ENCODE results near the gene SERP2.

Gene SERP2

DNA sequence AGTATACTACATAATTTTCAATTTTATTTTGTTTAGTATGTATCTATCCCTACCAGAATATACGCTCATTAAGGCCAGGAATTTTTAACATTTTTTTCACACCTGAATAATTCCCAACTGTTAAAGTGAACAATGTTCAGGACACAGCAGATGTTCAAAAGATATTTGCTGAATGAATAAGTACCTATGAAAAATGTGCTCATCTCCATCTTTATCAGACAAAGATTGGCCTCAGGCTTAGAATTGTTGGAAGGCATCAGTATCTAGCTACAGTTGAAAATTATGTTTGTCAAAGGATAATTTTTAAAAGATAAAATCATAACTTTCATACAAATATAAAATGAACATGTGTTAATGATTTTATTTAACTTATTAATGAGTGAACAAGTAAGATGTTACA is 30.9 kb upstream of the SERP2 start:
- Histone ChIP-seq H3K27me3 (ENCODE audit: control insufficient read depth, insufficient read depth, low read length) (no peaks in the 10 kb centered on the region), H3K9me3 (ENCODE audit: control insufficient read depth, low read depth, low read length) (no peaks in the 10 kb centered on the region), H3K4me1 (ENCODE audit: control insufficient read depth, low read depth, low read length) (no peaks in the 10 kb centered on the region), H3K4me3 (ENCODE audit: low read length) (no peak overlapping the region), H3K27ac (ENCODE audit: low read length) (no peak overlapping the region), H3K9ac (ENCODE audit: low read length) (no peak overlapping the region), H3K36me3 (ENCODE audit: control insufficient read depth, low read depth, low read length) (no peaks in the 10 kb centered on the region)

DNA sequence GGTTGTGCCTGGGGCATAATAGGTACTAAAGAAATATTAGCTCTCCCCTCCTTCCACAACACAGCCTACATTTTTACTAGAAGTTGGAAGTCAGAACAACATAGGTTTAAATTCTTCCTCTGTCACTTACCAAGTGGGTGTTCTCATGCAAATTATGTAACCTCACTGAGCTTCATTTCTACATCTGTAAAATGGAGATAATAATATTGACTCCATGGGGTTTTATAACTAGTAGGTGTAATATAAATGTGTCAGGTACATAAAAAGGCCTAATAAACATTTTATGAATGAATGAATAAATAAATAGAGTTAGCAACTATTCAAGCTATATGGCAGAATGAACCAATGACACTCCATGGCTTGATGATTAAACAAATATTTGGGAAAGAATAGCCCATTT is 27.1 kb upstream of the SERP2 start:
- no peak overlapping the region for H3K9ac ChIP-seq (ENCODE audit: low read length)
- no peak overlapping the region for H3K4me3 ChIP-seq (ENCODE audit: low read length)
- H3K27ac ChIP-seq (ENCODE audit: low read length), result no peak overlapping the region
- H3K4me1 ChIP-seq (ENCODE audit: control insufficient read depth, low read depth, low read length), result no peaks in the 10 kb centered on the region
- H3K27me3 ChIP-seq (ENCODE audit: control insufficient read depth, insufficient read depth, low read length), result no peaks in the 10 kb centered on the region
- no peaks in the 10 kb centered on the region for H3K9me3 ChIP-seq (ENCODE audit: control insufficient read depth, low read depth, low read length)
- H3K36me3 ChIP-seq (ENCODE audit: control insufficient read depth, low read depth, low read length), result no peaks in the 10 kb centered on the region

DNA sequence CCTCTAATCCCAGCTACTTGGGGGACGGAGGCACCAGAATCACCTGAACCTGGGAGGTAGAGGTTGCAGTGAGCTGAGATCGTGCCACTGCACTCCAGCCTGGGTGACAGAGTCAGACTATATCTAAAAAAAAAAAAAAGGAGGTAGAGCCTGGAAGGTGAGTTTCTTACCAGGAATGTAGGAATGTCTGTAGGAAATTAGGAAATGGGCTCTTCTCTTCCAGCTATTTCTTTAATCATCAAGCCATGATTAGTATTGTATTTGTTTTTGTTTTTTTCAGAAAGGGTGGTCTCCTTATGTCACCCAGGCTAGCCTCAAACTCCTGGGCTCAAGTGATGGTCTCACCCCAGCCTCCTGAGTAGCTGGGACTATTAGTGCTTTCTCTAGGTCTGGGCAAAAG is 26.3 kb upstream of the SERP2 start:
- Histone ChIP-seq H3K27ac (ENCODE audit: low read length) (no peak overlapping the region), H3K4me3 (ENCODE audit: low read length) (no peak overlapping the region), H3K27me3 (ENCODE audit: control insufficient read depth, insufficient read depth, low read length) (no peaks in the 10 kb centered on the region), H3K9me3 (ENCODE audit: control insufficient read depth, low read depth, low read length) (no peaks in the 10 kb centered on the region), H3K4me1 (ENCODE audit: control insufficient read depth, low read depth, low read length) (no peaks in the 10 kb centered on the region), H3K9ac (ENCODE audit: low read length) (no peak overlapping the region), H3K36me3 (ENCODE audit: control insufficient read depth, low read depth, low read length) (no peaks in the 10 kb centered on the region)

DNA sequence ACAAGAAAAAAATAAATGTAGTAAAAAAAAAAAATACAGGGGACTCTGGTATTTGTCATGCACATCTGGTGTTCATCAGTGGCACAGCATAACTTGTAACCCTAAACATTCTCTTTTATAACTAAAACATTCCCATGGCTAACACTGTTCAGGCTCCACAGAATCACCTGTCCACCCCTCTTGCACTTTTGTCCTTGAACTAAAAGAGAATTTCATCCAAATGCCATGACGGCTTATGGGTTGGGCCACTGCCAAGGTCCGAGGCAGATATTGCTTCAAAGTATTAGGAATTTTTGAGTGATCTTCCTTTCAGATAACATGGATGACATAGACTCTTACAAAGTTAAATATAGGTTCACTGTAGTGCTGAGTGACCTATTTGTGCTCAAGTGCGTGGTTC is 25.7 kb upstream of the SERP2 start:
- Histone ChIP-seq H3K27me3 (ENCODE audit: control insufficient read depth, insufficient read depth, low read length) (no peaks in the 10 kb centered on the region), H3K4me3 (ENCODE audit: low read length) (no peak overlapping the region), H3K36me3 (ENCODE audit: control insufficient read depth, low read depth, low read length) (no peaks in the 10 kb centered on the region), H3K27ac (ENCODE audit: low read length) (no peak overlapping the region), H3K4me1 (ENCODE audit: control insufficient read depth, low read depth, low read length) (no peaks in the 10 kb centered on the region), H3K9me3 (ENCODE audit: control insufficient read depth, low read depth, low read length) (no peaks in the 10 kb centered on the region), H3K9ac (ENCODE audit: low read length) (no peak overlapping the region)

DNA sequence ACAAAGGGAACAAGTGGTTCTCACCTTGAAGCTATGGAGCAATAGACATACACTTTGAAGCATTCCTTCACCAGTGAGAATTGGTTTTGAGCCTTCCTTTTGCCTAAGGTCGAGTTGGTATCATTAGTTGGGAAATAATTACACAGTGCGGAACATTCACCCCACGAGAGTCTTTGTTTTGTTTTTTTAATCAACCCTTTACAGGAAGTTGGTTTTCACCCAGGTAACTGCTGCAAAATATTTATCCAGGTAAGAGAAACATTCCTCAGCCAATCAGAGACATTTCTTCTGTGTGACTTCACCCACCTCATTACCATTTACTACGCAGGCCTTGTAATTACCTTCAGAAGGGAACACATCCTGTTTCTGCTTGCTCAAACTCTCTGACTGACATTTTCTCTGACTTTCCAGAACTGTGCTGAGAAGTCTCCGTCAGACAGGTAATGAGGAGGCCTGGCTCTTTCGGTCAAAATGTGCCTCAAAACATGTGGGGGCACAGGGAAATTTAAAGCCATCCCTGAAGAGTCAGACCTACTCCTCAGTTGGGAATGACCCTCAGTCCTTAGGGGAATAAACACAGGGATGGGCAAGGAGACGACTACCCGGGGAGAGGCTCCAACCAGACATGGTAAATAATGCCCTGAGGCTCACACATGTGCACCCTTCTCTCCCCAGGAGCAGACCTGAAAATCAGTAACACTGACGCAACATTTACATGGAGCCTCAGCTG is 22.7 kb upstream of the SERP2 start:
- Histone ChIP-seq H3K27me3 (ENCODE audit: control insufficient read depth, insufficient read depth, low read length) (no peaks in the 10 kb centered on the region), H3K4me1 (ENCODE audit: control insufficient read depth, low read depth, low read length) (no peaks in the 10 kb centered on the region), H3K9ac (ENCODE audit: low read length) (no peak overlapping the region), H3K4me3 (ENCODE audit: low read length) (no peak overlapping the region), H3K36me3 (ENCODE audit: control insufficient read depth, low read depth, low read length) (no peaks in the 10 kb centered on the region), H3K27ac (ENCODE audit: low read length) (no peak overlapping the region), H3K9me3 (ENCODE audit: control insufficient read depth, low read depth, low read length) (no peaks in the 10 kb centered on the region)

DNA sequence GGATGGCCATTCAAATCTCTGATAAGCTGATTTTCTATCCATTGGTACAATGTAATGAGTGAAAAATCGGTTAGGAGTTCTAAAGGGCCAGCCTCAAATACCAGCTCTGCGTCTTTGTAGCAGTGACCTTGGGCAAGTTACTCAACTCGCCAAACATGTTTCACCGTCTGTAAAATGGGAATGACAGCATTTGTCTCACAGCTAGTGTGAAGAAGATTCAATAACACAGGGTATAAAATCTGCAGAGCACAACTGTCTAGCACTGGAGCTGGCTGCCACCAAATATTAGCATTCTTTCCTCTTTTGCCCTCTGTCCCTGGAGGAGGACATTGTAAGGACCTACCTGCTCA is 22.1 kb upstream of the SERP2 start:
- Histone ChIP-seq H3K9me3 (ENCODE audit: control insufficient read depth, low read depth, low read length) (no peaks in the 10 kb centered on the region), H3K4me1 (ENCODE audit: control insufficient read depth, low read depth, low read length) (no peaks in the 10 kb centered on the region), H3K36me3 (ENCODE audit: control insufficient read depth, low read depth, low read length) (no peaks in the 10 kb centered on the region), H3K9ac (ENCODE audit: low read length) (no peak overlapping the region), H3K27ac (ENCODE audit: low read length) (no peak overlapping the region), H3K27me3 (ENCODE audit: control insufficient read depth, insufficient read depth, low read length) (no peaks in the 10 kb centered on the region), H3K4me3 (ENCODE audit: low read length) (no peak overlapping the region)

DNA sequence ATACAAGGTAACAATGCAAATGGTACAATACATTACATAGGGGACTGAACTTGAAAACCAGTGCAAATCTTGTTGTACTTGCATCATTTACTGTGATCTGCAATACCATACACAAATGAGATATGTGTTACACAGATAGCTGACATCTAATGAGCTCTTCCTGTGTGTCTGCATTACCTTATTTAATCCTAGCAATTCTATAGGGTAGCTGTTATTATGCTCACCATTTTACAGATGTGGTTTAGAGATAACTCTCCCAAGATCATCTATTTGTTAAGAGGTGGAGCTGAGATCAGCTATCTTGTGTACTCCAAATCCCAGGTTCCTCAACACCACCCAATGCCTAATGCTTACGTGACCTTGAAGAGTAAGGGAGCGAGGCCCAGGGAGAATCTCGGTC is 21.4 kb upstream of the SERP2 start:
- Histone ChIP-seq H3K27ac (ENCODE audit: low read length) (no peak overlapping the region), H3K27me3 (ENCODE audit: control insufficient read depth, insufficient read depth, low read length) (no peaks in the 10 kb centered on the region), H3K4me1 (ENCODE audit: control insufficient read depth, low read depth, low read length) (no peaks in the 10 kb centered on the region), H3K9me3 (ENCODE audit: control insufficient read depth, low read depth, low read length) (no peaks in the 10 kb centered on the region), H3K4me3 (ENCODE audit: low read length) (no peak overlapping the region), H3K36me3 (ENCODE audit: control insufficient read depth, low read depth, low read length) (no peaks in the 10 kb centered on the region), H3K9ac (ENCODE audit: low read length) (no peak overlapping the region)

DNA sequence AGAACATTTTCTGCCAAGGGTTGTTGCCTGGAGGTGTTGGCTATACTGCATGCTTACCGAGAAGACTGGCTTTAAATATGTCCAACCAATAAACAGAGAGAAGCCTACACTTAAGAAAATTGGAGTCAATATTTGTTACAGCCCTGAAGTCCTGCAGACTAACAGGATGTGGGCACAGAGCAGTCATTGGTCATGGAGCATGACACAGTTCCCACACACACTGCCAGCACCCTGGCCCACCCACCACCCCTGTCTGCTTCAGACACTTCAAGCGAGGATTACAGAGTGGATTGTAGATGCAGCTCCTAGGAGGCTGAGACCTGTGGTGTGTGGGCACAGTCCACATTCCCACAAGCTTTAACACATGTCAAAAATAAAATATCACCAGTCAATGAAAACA is 21.0 kb upstream of the SERP2 start:
- H3K36me3 ChIP-seq (ENCODE audit: control insufficient read depth, low read depth, low read length), result no peaks in the 10 kb centered on the region
- no peak overlapping the region for H3K27ac ChIP-seq (ENCODE audit: low read length)
- H3K9me3 ChIP-seq (ENCODE audit: control insufficient read depth, low read depth, low read length), result no peaks in the 10 kb centered on the region
- no peak overlapping the region for H3K4me3 ChIP-seq (ENCODE audit: low read length)
- H3K4me1 ChIP-seq (ENCODE audit: control insufficient read depth, low read depth, low read length), result no peaks in the 10 kb centered on the region
- no peak overlapping the region for H3K9ac ChIP-seq (ENCODE audit: low read length)
- H3K27me3 ChIP-seq (ENCODE audit: control insufficient read depth, insufficient read depth, low read length), result no peaks in the 10 kb centered on the region

DNA sequence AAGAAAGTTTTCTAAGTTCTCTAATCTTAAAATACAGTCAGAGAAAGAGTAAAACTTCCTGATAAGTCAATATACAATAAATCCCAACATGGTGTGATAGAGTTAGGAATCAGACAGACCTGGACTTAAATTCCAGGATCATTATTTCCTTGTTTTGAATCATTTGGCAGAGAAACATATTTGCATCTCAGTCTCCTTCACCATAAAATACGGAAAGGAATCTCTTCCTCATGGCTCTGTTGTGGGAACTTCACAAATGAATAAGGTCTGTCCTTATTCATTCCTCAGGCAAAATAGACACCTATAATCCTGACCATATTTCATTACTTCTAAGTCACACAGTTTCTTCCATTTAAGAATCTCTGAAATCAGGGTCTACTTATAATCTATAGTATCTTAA is 19.3 kb upstream of the SERP2 start:
- Histone ChIP-seq H3K36me3 (ENCODE audit: control insufficient read depth, low read depth, low read length) (no peaks in the 10 kb centered on the region), H3K9me3 (ENCODE audit: control insufficient read depth, low read depth, low read length) (no peaks in the 10 kb centered on the region), H3K4me3 (ENCODE audit: low read length) (no peak overlapping the region), H3K27ac (ENCODE audit: low read length) (no peak overlapping the region), H3K9ac (ENCODE audit: low read length) (no peak overlapping the region), H3K27me3 (ENCODE audit: control insufficient read depth, insufficient read depth, low read length) (no peaks in the 10 kb centered on the region), H3K4me1 (ENCODE audit: control insufficient read depth, low read depth, low read length) (no peaks in the 10 kb centered on the region)

DNA sequence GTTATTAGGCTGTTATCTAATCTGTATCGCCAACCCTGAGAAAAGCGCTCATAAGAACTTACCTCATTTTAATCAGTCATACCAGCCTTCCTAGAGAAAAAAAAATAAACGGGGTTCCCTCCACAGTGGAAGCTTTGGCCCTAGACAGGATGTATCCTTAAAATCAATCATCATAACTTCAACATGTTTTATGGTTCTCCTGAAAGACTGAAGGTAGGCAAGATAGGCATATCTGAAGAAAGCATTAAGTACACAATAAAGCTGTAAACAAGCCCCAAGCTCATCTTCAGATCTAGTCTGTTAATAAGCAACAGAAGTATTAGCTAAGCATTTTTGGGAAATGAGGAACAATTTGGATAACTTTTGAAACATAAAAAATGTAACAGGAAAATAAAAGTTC is 18.7 kb upstream of the SERP2 start:
- Histone ChIP-seq H3K9me3 (ENCODE audit: control insufficient read depth, low read depth, low read length) (no peaks in the 10 kb centered on the region), H3K9ac (ENCODE audit: low read length) (no peak overlapping the region), H3K27ac (ENCODE audit: low read length) (no peak overlapping the region), H3K36me3 (ENCODE audit: control insufficient read depth, low read depth, low read length) (no peaks in the 10 kb centered on the region), H3K27me3 (ENCODE audit: control insufficient read depth, insufficient read depth, low read length) (no peaks in the 10 kb centered on the region), H3K4me1 (ENCODE audit: control insufficient read depth, low read depth, low read length) (no peaks in the 10 kb centered on the region), H3K4me3 (ENCODE audit: low read length) (no peak overlapping the region)

DNA sequence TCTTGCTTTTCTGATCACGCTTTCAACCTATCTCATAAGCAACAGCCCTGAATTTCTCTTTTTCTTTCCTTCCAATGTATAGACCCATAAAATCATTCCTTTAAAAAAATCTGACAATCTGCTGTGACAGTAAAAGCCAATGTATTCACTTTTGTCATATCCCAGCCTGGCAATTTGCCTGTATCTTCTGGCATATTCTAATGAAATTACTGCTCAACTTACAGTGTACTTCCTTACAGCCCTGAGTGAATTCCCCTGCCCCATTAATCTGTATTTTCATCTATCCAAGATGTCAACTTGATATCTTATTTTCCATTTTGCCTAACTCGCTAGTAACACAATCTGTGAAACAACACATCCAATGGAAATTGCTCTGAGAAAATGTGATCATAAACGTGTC is 18.0 kb upstream of the SERP2 start:
- H3K9me3 ChIP-seq (ENCODE audit: control insufficient read depth, low read depth, low read length), result no peaks in the 10 kb centered on the region
- no peak overlapping the region for H3K9ac ChIP-seq (ENCODE audit: low read length)
- H3K36me3 ChIP-seq (ENCODE audit: control insufficient read depth, low read depth, low read length), result no peaks in the 10 kb centered on the region
- no peaks in the 10 kb centered on the region for H3K4me1 ChIP-seq (ENCODE audit: control insufficient read depth, low read depth, low read length)
- no peak overlapping the region for H3K4me3 ChIP-seq (ENCODE audit: low read length)
- no peaks in the 10 kb centered on the region for H3K27me3 ChIP-seq (ENCODE audit: control insufficient read depth, insufficient read depth, low read length)
- no peak overlapping the region for H3K27ac ChIP-seq (ENCODE audit: low read length)

DNA sequence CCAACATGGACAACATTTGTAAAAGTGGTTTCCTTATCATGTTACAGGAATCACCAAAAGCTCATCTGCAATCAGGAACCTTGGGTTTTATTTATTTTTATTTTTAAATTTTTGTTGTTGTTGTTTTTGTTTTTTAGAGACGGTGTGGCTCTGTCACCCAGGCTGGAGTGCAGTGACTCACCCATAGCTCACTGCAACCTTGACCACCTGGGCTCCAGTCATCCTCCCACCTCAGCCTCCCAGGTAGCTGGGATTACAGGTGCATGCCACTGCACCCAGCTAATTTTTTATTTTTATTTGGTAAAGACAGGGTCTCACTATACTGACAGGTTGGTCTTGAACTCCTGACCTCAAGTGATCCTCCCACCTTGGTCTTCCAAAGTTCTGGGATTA is 13.6 kb upstream of the SERP2 start:
- Histone ChIP-seq H3K27ac (ENCODE audit: low read length) (no peak overlapping the region), H3K4me3 (ENCODE audit: low read length) (no peak overlapping the region), H3K9me3 (ENCODE audit: control insufficient read depth, low read depth, low read length) (no peaks in the 10 kb centered on the region), H3K9ac (ENCODE audit: low read length) (no peak overlapping the region), H3K36me3 (ENCODE audit: control insufficient read depth, low read depth, low read length) (no peaks in the 10 kb centered on the region), H3K27me3 (ENCODE audit: control insufficient read depth, insufficient read depth, low read length) (no peaks in the 10 kb centered on the region), H3K4me1 (ENCODE audit: control insufficient read depth, low read depth, low read length) (no peaks in the 10 kb centered on the region)

Measured in iPS-18a (cell line).